SK-N-SH (cell line): ENCODE results near the gene PPID. TPM values are rescaled to one million over a fixed set of nuclear protein-coding genes. Genes with fewer than 3 reads are reported as not detected.
"Not testable (repeated sequence)": the region's sequence is repeated elsewhere in the genome, so short reads cannot be mapped to it uniquely, and the experiment has no call there.

Experiments used
- CTCF ChIA-PET: fragments of 300-600, 350-600 bp; formaldehyde crosslinking; extraction: SDS; loops from one replicate; lab custom pipeline; 2021; lab: Yijun Ruan, JAX
- POLR2A ChIA-PET: fragments of 350-600 bp; sonication (Branson Sonifier 250); formaldehyde crosslinking; extraction: SDS; loops from one replicate; lab custom pipeline; 2020; ENCODE audit warnings: antibody characterized with exemption, inconsistent platforms; lab: Yijun Ruan, JAX
- DNase-seq: peaks from one replicate; pipeline ENCODE4 v3.0.0; 2012
- H2AFZ ChIP-seq: fragments of 200-600 bp; sonication (generic); 2 replicates; pipeline ENCODE4 v1.8.1; 2016; ENCODE audit warnings: antibody characterized with exemption, mild to moderate bottlenecking, low read depth
- H3F3A ChIP-seq: fragments of 200-600 bp; sonication (generic); replicated peaks from 2 replicates; pipeline ENCODE3; 2016; ENCODE audit warnings: antibody characterized with exemption, mild to moderate bottlenecking; ENCODE audit not compliant: insufficient read depth
- H3K27ac ChIP-seq, 2 experiments: fragments of 200-500 bp in 1 of 2; fragments of 200-600 bp in 1 of 2; sonication (Bioruptor generic) in 1 of 2; sonication (generic), shearing (Covaris generic) in 1 of 2; 2 replicates each; pipeline versions ENCODE4 v1.5.1 to v1.6.1; 2014 to 2016; ENCODE audit warnings: low read depth in 2 of 2, inconsistent platforms in 1 of 2, low read length in 1 of 2, mild to moderate bottlenecking in 1 of 2, mixed read lengths in 1 of 2
- H3K27me3 ChIP-seq: fragments of 200-600 bp; sonication (generic), shearing (Covaris generic); 2 replicates; pipeline ENCODE4 v1.6.1; 2016; ENCODE audit warnings: mixed run types; ENCODE audit not compliant: insufficient read depth
- H3K36me3 ChIP-seq, 2 experiments: fragments of 200-500 bp in 1 of 2; fragments of 200-600 bp in 1 of 2; sonication (Bioruptor generic) in 1 of 2; sonication (generic) in 1 of 2; replicated peaks in 1 of 2; 2 replicates each; pipeline versions ENCODE3 to v1.5.1; 2014 to 2016; ENCODE audit warnings: low read length in 1 of 2, mild to moderate bottlenecking in 1 of 2; ENCODE audit not compliant: insufficient read depth in 2 of 2, control insufficient read depth in 1 of 2
- H3K4me1 ChIP-seq, 2 experiments: fragments of 200-500 bp in 1 of 2; fragments of 200-600 bp in 1 of 2; sonication (Bioruptor generic) in 1 of 2; sonication (generic), shearing (Covaris generic) in 1 of 2; 2 replicates each; pipeline versions ENCODE4 v1.5.1 to v1.6.1; 2014 to 2016; ENCODE audit warnings: low read depth in 1 of 2, low read length in 1 of 2, mixed run types in 1 of 2; ENCODE audit not compliant: insufficient read depth in 2 of 2, control insufficient read depth in 1 of 2
- H3K4me2 ChIP-seq: fragments of 200-600 bp; sonication (generic), shearing (Covaris generic); 2 replicates; pipeline ENCODE4 v1.6.1; 2017; ENCODE audit warnings: mixed run types
- H3K4me3 ChIP-seq, 2 experiments: fragments of 200-500 bp in 1 of 2; fragments of 200-600 bp in 1 of 2; sonication (Bioruptor generic) in 1 of 2; sonication (generic), shearing (Covaris generic) in 1 of 2; 2 replicates each; pipeline versions ENCODE4 v1.5.1 to v1.8.1; 2014 to 2016; ENCODE audit warnings: low read depth in 2 of 2, inconsistent platforms in 1 of 2, low read length in 1 of 2, mild to moderate bottlenecking in 1 of 2, mixed read lengths in 1 of 2, moderate library complexity in 1 of 2
- H3K79me2 ChIP-seq: fragments of 200-600 bp; sonication (generic); 2 replicates; pipeline ENCODE4 v1.8.1; 2017; ENCODE audit warnings: mild to moderate bottlenecking; ENCODE audit not compliant: insufficient read depth
- H3K9ac ChIP-seq: fragments of 200-600 bp; sonication (generic); 2 replicates; pipeline ENCODE4 v1.6.1; 2017; ENCODE audit warnings: mixed run types
- H3K9me2 ChIP-seq: fragments of 200-600 bp; sonication (generic); 2 replicates; pipeline ENCODE4 v1.6.1; 2017; ENCODE audit warnings: mixed run types
- H3K9me3 ChIP-seq: fragments of 200-600 bp; sonication (generic); 2 replicates; pipeline ENCODE4 v1.6.1; 2017; ENCODE audit warnings: mixed run types, mild to moderate bottlenecking, moderate library complexity
- H4K20me1 ChIP-seq: fragments of 200-600 bp; sonication (generic); 2 replicates; pipeline ENCODE4 v1.6.1; 2017; ENCODE audit warnings: mild to moderate bottlenecking, mixed run types; ENCODE audit not compliant: insufficient read depth
- CTCF ChIP-seq: fragments of 200-600 bp; sonication (generic); IDR thresholded peaks from 2 replicates; pipeline ENCODE4 v1.6.1; 2017; ENCODE audit warnings: antibody characterized with exemption, mild to moderate bottlenecking, moderate library complexity
- ELF1 ChIP-seq: IDR thresholded peaks from 2 replicates; pipeline ENCODE4 v1.4.0; 2012
- FOXM1 ChIP-seq: IDR thresholded peaks from 2 replicates; pipeline ENCODE4 v1.4.0; 2012; ENCODE audit warnings: low read depth, mild to moderate bottlenecking
- GATA2 ChIP-seq: sonication (generic); formaldehyde crosslinking; IDR thresholded peaks from 2 replicates; pipeline ENCODE4 v1.5.0; 2020; ENCODE audit warnings: mild to moderate bottlenecking, missing genetic modification reagents
- IRF3 ChIP-seq: fragments of 150-350 bp; IDR thresholded peaks from 2 replicates; pipeline ENCODE4 v1.6.1; 2016; ENCODE audit warnings: mild to moderate bottlenecking, low read depth, low read length
- JUND ChIP-seq: IDR thresholded peaks from 2 replicates; pipeline ENCODE4 v1.4.0; 2012
- MEF2A ChIP-seq: IDR thresholded peaks from 2 replicates; pipeline ENCODE4 v1.4.0; 2012; ENCODE audit warnings: low read depth, borderline replicate concordance
- NFIC ChIP-seq: IDR thresholded peaks from 2 replicates; pipeline ENCODE4 v1.4.0; 2012; ENCODE audit warnings: borderline replicate concordance
- POLR2AphosphoS5 ChIP-seq: IDR thresholded peaks from 2 replicates; pipeline ENCODE4 v1.6.1; 2012; ENCODE audit warnings: low read depth, low read length
- RFX5 ChIP-seq: IDR thresholded peaks from 2 replicates; pipeline ENCODE4 v1.6.1; 2012; ENCODE audit warnings: mild to moderate bottlenecking, improper control_type of control experiment, low read length
- SMC3 ChIP-seq: IDR thresholded peaks from 2 replicates; pipeline ENCODE4 v1.6.1; 2012; ENCODE audit warnings: low read depth, low read length, improper control_type of control experiment
- TAF1 ChIP-seq: IDR thresholded peaks from 2 replicates; pipeline ENCODE4 v1.6.1; 2012; ENCODE audit warnings: low read depth, mild to moderate bottlenecking, low read length, moderate library complexity, borderline replicate concordance
- TCF12 ChIP-seq: IDR thresholded peaks from 2 replicates; pipeline ENCODE4 v1.4.0; 2012
- TEAD4 ChIP-seq: IDR thresholded peaks from 2 replicates; pipeline ENCODE4 v1.4.0; 2012; ENCODE audit warnings: mild to moderate bottlenecking, borderline replicate concordance; ENCODE audit not compliant: insufficient read depth
- WGBS: methylation state at CpG from one replicate; pipeline ENCODE4 v1.1.6; 2017; ENCODE audit warnings: low lambda C conversion rate; 5-methylcytosine and 5-hydroxymethylcytosine counted together
- polyA plus RNA-seq, 3 experiments: library from polyadenylated mRNA; depleted of rRNA; stranded (reverse); fragments of >200 nt; gene quantifications; 2 replicates each; pipeline ENCODE4 v1.2.3, GENCODE V29; 2012

The PPID gene
- polyA plus RNA-seq, 1 of the 3 experiments (the other 2 are of a cell fraction) = 20.2 TPM

GRCh38 chr4:158754385-158755180 is 31.4 kb upstream of the PPID start:
- Histone ChIP-seq H3K4me1 (no peaks in the 10 kb centered on the region), H4K20me1 (no peaks in the 10 kb centered on the region), H3F3A (peaks cover 6% of the 10 kb centered on the region), H3K9me2 (no peaks in the 10 kb centered on the region), H3K4me2 (no peak overlapping the region), H3K27me3 (no peaks in the 10 kb centered on the region), H3K4me3 (no peak overlapping the region), H3K9ac (no peak overlapping the region), H2AFZ (peak overlapping the region; percentile 35; the same call in 1 of the 2 replicates), H3K9me3 (no peaks in the 10 kb centered on the region), H3K79me2 (no peaks in the 10 kb centered on the region), H3K36me3 (no peaks in the 10 kb centered on the region), H3K27ac (0 out of 4 replicates have a peak overlapping the region, but pooled peaks of 1 of the 2 experiments have one; percentile 13)
- 89% methylated on average over 5 of the region's 5 CpGs for WGBS
- ChIA-PET POLR2A (no interaction called here), CTCF (interaction anchor here (0.7 to 3.0 kb wide), 3 partner anchors 24 to 440 kb away, joined by 3 to 7 read pairs (median 3); no protein-coding TSS in a partner anchor)
- no peak for TF ChIP-seq FOXM1
- TF ChIP-seq TEAD4 = no peak
- TF ChIP-seq GATA2 (CRISPR knock-in tag) = no peak
- TF ChIP-seq MEF2A = no peak
- no peak for TF ChIP-seq TAF1
- no peak for TF ChIP-seq ELF1
- no peak for TF ChIP-seq CTCF
- TF ChIP-seq TCF12 = no peak
- DNase-seq = no peak

GRCh38 chr4:158750379-158750778 is 27.2 kb upstream of the PPID start:
- no peaks in the 10 kb centered on the region for H3K9me3 ChIP-seq
- no peak overlapping the region for H3K9ac ChIP-seq
- H3K4me3 ChIP-seq = no peak overlapping the region
- H3K27ac ChIP-seq = 0 out of 4 replicates have a peak overlapping the region, but pooled peaks of 1 of the 2 experiments have one; percentile 12
- H2AFZ ChIP-seq = no peak overlapping the region
- peaks cover 6% of the 10 kb centered on the region for H3F3A ChIP-seq
- TF ChIP-seq SMC3 (no peak), NFIC (no peak), POLR2AphosphoS5 (no peak), JUND (no peak), RFX5 (no peak), IRF3 (no peak)
- POLR2A ChIA-PET = no interaction called here
- no peaks in the 10 kb centered on the region for H3K79me2 ChIP-seq
- 74% methylated on average over 3 of the region's 3 CpGs for WGBS
- DNase-seq = no peak
- H3K36me3 ChIP-seq = no peaks in the 10 kb centered on the region
- H4K20me1 ChIP-seq = no peaks in the 10 kb centered on the region
- no peak overlapping the region for H3K4me2 ChIP-seq
- H3K9me2 ChIP-seq = no peaks in the 10 kb centered on the region
- no peaks in the 10 kb centered on the region for H3K27me3 ChIP-seq
- H3K4me1 ChIP-seq = no peaks in the 10 kb centered on the region
- CTCF ChIA-PET = no interaction called here

- CTCF ChIA-PET, H3K9me3 ChIP-seq, H3K27ac ChIP-seq, H4K20me1 ChIP-seq, POLR2A ChIA-PET, H3K9me2 ChIP-seq, H3K27me3 ChIP-seq, H3K4me2 ChIP-seq, H3K36me3 ChIP-seq, H3K4me1 ChIP-seq, H3K9ac ChIP-seq, H3K4me3 ChIP-seq, H2AFZ ChIP-seq, H3K79me2 ChIP-seq, H3F3A ChIP-seq, DNase-seq: not testable (repeated sequence)
- no CpG with 5 or more reads among the region's 31 CpGs for WGBS
These were observed 23.3 kb upstream of the PPID start for GRCh38 chr4:158746537-158746936.
